Measurements from ENCODE around the gene MAP4. TPM values are rescaled to one million over a fixed set of nuclear protein-coding genes. Genes with fewer than 3 reads are reported as not detected.

Gene MAP4, protein sequence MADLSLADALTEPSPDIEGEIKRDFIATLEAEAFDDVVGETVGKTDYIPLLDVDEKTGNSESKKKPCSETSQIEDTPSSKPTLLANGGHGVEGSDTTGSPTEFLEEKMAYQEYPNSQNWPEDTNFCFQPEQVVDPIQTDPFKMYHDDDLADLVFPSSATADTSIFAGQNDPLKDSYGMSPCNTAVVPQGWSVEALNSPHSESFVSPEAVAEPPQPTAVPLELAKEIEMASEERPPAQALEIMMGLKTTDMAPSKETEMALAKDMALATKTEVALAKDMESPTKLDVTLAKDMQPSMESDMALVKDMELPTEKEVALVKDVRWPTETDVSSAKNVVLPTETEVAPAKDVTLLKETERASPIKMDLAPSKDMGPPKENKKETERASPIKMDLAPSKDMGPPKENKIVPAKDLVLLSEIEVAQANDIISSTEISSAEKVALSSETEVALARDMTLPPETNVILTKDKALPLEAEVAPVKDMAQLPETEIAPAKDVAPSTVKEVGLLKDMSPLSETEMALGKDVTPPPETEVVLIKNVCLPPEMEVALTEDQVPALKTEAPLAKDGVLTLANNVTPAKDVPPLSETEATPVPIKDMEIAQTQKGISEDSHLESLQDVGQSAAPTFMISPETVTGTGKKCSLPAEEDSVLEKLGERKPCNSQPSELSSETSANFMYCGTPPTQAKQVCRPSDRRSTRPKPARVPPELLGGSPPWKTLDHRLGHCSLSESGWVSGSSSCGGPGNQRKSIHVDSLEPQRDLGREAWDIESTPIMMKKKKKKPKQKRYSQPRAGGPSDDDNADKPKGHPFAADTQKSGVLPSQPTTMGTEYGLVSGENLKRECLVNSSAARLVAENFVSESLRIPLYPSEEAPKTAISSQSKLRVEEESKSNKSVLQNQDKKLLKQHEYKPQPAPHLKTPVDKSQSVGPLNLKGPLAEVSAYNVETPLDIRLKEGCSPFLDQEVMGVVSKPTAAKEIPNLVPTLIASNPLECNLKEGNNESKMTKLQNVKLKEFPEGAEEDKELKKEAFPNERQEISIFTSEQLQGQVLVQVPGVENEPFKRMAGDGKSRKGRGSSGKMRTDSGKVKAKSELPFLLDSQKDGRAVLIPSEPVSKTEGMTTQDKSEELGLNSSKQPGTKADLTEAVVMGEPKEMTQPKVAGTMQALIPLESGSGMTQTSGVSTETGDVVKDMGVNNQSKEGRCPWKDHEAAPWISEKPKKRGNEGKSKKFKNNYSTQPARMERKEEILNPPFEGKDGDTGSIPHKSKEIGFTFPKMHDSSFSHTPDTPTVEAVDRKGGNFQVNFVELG (N-terminal part only)
- 85.3 to 120 TPM (median 117 TPM) in 5 replicates for total RNA-seq (2022; extraction: Qiagen RNA extraction)

DNA sequence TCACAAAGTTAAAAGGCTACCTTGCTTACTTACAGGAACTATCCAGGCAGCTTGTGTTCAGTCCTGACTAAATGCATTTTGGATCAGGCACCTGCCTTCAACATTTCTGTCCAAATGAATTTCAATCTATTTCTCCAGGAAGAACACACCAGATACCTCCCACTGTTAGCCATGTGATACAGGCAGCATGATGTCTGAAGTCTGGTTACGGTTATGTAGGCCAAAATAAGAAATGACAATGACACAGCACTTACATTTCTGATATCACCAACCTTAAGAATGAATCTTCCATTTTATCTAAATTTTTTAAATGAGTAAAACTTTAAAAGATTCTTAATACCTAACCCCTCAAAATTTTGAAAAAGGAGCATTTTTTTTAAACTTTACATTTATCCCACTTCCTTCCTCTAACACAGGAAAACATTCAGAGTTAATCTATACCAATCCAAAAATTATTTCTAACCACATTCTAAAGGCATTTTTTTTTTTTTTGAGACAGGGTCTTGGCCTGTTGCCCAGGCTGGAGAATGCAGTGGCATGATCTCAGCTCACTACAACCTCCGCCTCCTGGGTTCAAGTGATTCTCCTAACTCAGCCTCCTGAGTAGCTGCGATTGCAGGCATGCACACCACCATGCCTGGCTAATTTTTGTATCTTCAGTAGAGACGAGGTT, at the start of gene MAP4:
TSS of gene MAP4 (minus strand) at position 116 of the 673 bp plus-strand sequence. CDS start 17,556 bp downstream, outside the sequence.

DNA sequence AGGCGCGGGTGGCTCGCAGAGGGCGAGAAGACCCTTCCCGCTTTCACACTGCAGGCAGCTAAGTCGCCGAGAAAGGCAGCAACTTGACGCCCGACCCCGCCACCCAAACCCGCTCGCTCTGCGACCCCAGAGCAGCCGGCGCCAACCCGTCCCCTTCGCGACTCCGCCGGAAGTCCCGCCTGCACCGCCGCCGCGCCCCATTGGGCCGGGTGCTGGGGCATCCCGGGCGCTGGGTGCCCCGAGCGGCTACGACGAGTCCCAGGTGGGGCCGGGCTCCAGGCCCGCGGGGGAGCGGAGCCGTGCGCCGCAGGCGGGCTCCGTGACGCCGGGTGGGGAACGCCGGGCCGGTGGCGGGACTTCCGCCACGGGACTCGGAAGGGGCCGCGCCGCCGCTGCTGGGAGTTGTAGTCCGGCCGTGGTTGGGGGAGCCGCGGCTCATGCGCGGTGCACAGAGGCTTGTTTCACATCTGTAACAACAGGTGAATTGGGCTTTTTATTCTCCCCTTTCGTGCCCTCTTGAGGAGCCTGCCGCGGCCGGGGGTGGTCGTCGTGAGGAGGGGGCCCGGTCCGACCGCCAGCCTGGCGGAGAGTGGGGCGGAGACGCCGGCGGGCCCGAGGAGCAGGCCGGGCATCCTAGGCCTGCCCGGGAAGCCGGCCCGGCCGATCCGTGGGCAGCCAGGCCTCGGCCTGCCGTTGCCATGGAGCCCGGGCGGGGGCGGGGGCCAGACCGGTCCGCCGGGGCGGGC, 213.3 kb downstream of the MAP4 start, which contains the start of gene DHX30:
TSS of gene DHX30 (plus strand) at position 405 of the 746 bp plus-strand sequence. CDS start 7,546 bp downstream, outside the sequence.

Other genes starting within 250 kb of the MAP4 start
- gene SMARCC1, start 234.5 kb downstream of the MAP4 start, total RNA-seq (2022; extraction: Qiagen RNA extraction), result 24.3 to 30.1 TPM (median 28.7 TPM) in 5 replicates
- 34.0 to 45.1 TPM (median 43.1 TPM) in 5 replicates for gene DHX30, start 213.3 kb downstream of the MAP4 start, total RNA-seq (2022; extraction: Qiagen RNA extraction)
- gene CDC25A, start 172.0 kb upstream of the MAP4 start, total RNA-seq (2022; extraction: Qiagen RNA extraction), result 8.2 to 10.2 TPM (median 9.2 TPM) in 5 replicates
- gene CAMP, start 207.1 kb upstream of the MAP4 start, total RNA-seq (2022; extraction: Qiagen RNA extraction), result 0.13 to 0.15 TPM in 2 of 5 replicates, not detected in the others
- 2.0 to 2.7 TPM (median 2.4 TPM) in 5 replicates for gene ZNF589, start 224.7 kb upstream of the MAP4 start, total RNA-seq (2022; extraction: Qiagen RNA extraction)